ACC112 (cell line): ENCODE data around the gene RTF2.
"Not testable (repeated sequence)": the region's sequence is repeated elsewhere in the genome, so short reads cannot be mapped to it uniquely, and the experiment has no call there.

Experiments
- H2AFZ ChIP-seq: fragments of 200-600 bp; sonication (generic); one replicate; pipeline ENCODE4 v1.6.0; 2017; ENCODE audit warnings: antibody characterized with exemption, low read length; ENCODE audit not compliant: unreplicated experiment
- H3K27ac ChIP-seq: fragments of 200-600 bp; sonication (generic); 2 replicates; pipeline ENCODE4 v1.5.1; 2014; ENCODE audit warnings: low read depth, mild to moderate bottlenecking, antibody characterized with exemption, low read length, moderate library complexity
- H3K27me3 ChIP-seq: fragments of 200-600 bp; sonication (generic); 2 replicates; pipeline ENCODE4 v1.6.1; 2014; ENCODE audit warnings: mild to moderate bottlenecking, antibody characterized with exemption, low read length, moderate library complexity, mixed read lengths; ENCODE audit not compliant: insufficient read depth
- H3K36me3 ChIP-seq: fragments of 200-600 bp; sonication (generic); 2 replicates; pipeline ENCODE4 v1.6.1; 2016; ENCODE audit warnings: mild to moderate bottlenecking, antibody characterized with exemption, low read length, moderate library complexity, mixed read lengths; ENCODE audit not compliant: insufficient read depth
- H3K4me1 ChIP-seq: fragments of 200-600 bp; sonication (generic); one replicate; pipeline ENCODE4 v1.6.1; 2016; ENCODE audit warnings: low read length, mixed read lengths; ENCODE audit not compliant: insufficient read depth, unreplicated experiment, control insufficient read depth
- H3K4me3 ChIP-seq: fragments of 200-600 bp; sonication (generic); 2 replicates; pipeline ENCODE4 v1.5.1; 2014; ENCODE audit warnings: mild to moderate bottlenecking, low read depth, low read length
- H3K79me2 ChIP-seq: fragments of 200-600 bp; sonication (generic); one replicate; pipeline ENCODE4 v1.6.0; 2016; ENCODE audit warnings: low read length; ENCODE audit not compliant: control insufficient read depth, unreplicated experiment, insufficient read depth

Gene RTF2

DNA sequence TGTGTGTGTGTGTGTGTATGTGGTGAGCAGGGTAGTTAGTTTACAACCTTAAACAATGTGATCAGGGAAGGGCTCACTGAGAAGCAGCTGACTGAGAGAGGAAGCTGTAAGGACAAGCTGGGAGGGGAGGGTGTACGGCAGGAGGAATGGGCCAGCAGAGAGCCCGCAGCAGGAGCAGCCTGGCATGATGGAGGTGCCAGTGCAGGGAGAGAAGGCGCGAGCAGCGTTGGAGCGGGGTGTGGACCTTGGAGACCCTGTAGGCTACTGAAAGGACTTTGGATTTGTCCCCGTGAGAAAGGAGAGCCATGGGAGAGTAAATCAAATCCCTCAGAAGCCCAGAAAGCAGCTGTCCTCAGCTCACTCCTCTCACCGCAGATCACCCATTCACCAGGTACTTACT lies 83.1 kb downstream of the RTF2 start:
- no peak overlapping the region for H3K4me3 ChIP-seq
- no peak overlapping the region for H3K27ac ChIP-seq
- H3K79me2 ChIP-seq, result no peaks in the 10 kb centered on the region
- peaks cover 8% of the 10 kb centered on the region for H3K4me1 ChIP-seq
- H3K27me3 ChIP-seq, result peaks cover 7% of the 10 kb centered on the region
- no peak overlapping the region for H2AFZ ChIP-seq
- no peaks in the 10 kb centered on the region for H3K36me3 ChIP-seq

DNA sequence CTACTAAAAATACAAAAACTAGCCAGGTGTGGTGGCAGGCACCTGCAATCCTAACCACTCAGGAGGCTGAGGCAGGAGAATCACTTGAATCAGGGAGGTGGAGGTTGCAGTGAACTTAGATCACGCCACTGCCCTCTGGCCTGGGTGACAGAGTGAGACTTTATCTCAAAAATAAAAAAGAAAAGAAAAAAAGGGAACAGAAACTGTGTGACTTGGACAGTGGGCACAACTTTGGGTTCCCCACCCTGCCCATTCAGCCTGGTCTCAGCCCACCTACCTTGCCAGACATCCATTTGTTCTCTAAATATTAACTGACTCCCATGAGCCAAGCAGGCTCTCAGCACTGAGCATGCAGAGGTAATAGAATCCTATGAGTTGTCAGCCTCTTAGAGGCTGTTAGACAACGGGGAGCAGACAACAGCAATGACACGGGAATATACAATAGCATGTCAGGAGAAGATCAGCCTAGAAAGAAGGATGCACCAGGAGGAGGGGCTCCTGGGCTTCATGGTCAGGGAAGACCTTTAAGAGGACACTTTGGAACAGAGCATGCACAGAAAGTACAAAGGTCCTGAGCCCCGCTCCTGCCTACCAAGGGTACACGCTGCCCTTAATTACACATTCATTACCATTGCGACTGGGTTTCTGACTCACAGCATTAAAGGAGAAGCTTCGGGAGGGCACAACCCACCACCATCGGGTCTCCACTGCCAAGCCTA lies 84.6 kb downstream of the RTF2 start:
- no peaks in the 10 kb centered on the region for H3K36me3 ChIP-seq
- H3K27me3 ChIP-seq, result peaks cover 14% of the 10 kb centered on the region; the same call in 1 of the 2 replicates
- H3K79me2 ChIP-seq, result no peaks in the 10 kb centered on the region
- H3K4me3 ChIP-seq, result no peak overlapping the region
- H3K4me1 ChIP-seq, result peaks cover 8% of the 10 kb centered on the region
- H3K27ac ChIP-seq, result no peak overlapping the region
- no peak overlapping the region for H2AFZ ChIP-seq

DNA sequence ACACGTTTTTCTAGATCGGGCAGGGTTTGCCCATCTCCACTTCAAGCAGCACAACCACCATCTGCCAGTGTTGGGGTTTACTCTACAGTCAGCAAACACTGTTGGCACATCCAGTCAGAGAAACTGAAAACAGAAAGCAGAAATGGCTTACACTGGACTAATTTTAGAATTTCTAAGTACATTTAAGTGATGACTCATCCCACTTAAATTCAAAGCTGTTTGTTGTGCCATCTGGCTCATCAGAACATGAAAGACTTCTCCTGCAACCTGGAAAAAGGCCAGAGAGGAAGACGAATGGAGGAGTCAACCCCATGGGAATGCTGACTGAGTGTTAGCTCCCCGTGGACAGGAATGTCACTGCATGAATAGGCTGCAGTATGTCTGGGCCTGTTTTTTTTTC lies 86.4 kb downstream of the RTF2 start:
- Histone ChIP-seq H3K27ac (peak overlapping the region; percentile 39), H3K4me3 (0 out of 2 replicates have a peak overlapping the region, but pooled peaks have one; percentile 16), H3K4me1 (peaks cover 8% of the 10 kb centered on the region), H3K36me3 (no peaks in the 10 kb centered on the region), H2AFZ (no peak overlapping the region), H3K79me2 (no peaks in the 10 kb centered on the region), H3K27me3 (peaks cover 7% of the 10 kb centered on the region; the same call in 1 of the 2 replicates)

DNA sequence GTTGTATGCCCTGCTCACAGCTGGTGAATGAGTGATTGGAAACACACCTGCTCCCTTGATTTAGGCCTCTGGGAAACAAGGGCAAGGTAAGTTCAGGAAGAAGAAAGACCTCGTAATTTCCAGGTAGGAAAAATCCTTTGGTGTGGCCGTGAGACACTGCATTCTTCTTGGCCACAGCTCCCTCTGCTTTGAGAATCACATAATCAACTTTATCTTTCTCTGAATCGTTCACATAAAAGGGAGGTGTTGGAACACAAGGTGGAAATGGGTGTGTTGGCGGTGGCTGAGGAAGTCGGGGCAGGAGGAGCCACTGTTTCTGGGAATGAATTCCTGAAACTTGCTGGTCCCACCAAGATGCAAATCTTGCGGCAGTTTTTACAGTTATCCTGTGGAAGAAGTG lies 90.5 kb downstream of the RTF2 start:
- Histone ChIP-seq H2AFZ (no peak overlapping the region), H3K27ac (no peak overlapping the region), H3K79me2 (no peaks in the 10 kb centered on the region), H3K4me3 (no peak overlapping the region), H3K4me1 (peaks cover 8% of the 10 kb centered on the region), H3K36me3 (no peaks in the 10 kb centered on the region), H3K27me3 (peaks cover 7% of the 10 kb centered on the region; the same call in 1 of the 2 replicates)

DNA sequence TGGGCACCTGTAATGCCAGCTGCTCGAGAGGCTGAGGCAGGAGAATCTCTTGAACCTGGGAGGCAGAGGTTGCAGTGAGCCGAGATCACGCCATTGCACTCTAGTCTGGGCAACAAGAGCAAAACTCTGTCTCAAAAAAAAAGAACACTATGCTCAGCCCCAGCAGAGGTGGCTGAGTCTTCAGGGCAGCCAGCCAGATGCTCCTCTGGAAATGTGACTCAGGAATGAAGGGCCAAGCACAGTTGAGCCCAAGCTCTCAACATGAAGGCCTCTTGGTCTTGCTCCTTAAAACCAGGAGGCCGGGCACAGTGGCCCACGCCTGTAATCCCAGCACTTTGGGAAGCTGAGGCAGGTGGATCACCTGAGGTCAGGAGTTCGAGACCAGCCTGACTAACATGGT lies 96.1 kb downstream of the RTF2 start:
- H3K79me2 ChIP-seq, H2AFZ ChIP-seq, H3K27ac ChIP-seq, H3K4me3 ChIP-seq, H3K4me1 ChIP-seq, H3K36me3 ChIP-seq, H3K27me3 ChIP-seq: not testable (repeated sequence)

DNA sequence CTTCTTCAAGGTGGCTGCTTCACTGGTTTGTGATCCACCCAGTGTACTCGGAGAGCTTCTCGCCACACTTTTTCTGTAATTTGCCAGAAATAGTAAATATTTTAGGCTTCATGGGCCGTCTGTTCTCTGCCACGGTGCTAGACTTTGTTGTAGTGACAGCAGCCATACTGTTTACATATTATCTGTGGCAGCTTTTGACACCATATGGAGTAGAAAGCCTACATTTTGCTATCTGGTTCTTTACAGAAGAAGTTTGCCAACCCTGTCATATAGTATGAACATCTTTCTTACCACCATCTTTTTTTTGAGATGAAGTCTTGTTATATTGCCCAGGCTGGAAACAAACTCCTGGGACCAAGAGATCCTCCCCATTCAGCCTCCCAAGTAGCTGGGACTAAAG lies 97.1 kb downstream of the RTF2 start:
- no peak overlapping the region for H2AFZ ChIP-seq

DNA sequence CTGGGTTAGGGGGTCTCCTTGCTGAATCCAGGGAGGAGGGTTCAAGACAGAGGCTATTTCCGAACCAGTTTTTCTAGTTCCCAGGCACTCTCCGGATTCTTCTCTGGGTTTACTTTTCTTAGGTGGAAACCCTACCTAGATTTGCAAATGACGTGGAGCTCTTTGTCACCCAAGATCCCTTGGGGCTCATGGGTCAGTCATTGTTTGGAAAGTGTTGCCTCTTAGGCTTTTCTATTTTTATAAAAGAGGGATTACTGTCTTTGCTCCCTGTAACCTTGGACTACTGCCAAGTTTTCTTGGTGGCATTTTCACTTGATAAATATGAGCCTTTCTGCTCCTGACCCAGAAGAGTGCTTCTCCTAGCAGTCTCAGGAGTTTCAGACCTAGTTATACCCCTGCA lies 98.2 kb downstream of the RTF2 start:
- Histone ChIP-seq H3K79me2 (no peaks in the 10 kb centered on the region), H2AFZ (no peak overlapping the region)

More for the DNA sequence above, 97.1 kb downstream of the RTF2 start:
- H3K27ac ChIP-seq, result no peak overlapping the region
- 0 out of 2 replicates have a peak, but pooled peaks cover 4% of the 10 kb centered on the region for H3K27me3 ChIP-seq
- H3K4me3 ChIP-seq, result no peak overlapping the region
- H3K4me1 ChIP-seq, result no peaks in the 10 kb centered on the region
- no peaks in the 10 kb centered on the region for H3K79me2 ChIP-seq
- H3K36me3 ChIP-seq, result no peaks in the 10 kb centered on the region

More for the DNA sequence above, 98.2 kb downstream of the RTF2 start:
- no peak overlapping the region for H3K27ac ChIP-seq
- no peaks in the 10 kb centered on the region for H3K4me1 ChIP-seq
- H3K36me3 ChIP-seq, result no peaks in the 10 kb centered on the region
- H3K4me3 ChIP-seq, result no peak overlapping the region
- 0 out of 2 replicates have a peak, but pooled peaks cover 4% of the 10 kb centered on the region for H3K27me3 ChIP-seq
